ENCODE data around the gene SLC38A8.

SLC38A8 gene

GRCh38 chr16:83974475-83974874 is 68.1 kb downstream of the SLC38A8 start:
- Histone ChIP-seq H3K27me3 (ENCODE audit: control insufficient read depth, insufficient read depth, low read length) (peaks cover 8% of the 10 kb centered on the region), H3K4me3 (ENCODE audit: low read length) (no peak overlapping the region), H3K4me1 (ENCODE audit: control insufficient read depth, insufficient read depth, low read length) (no peaks in the 10 kb centered on the region), H3K36me3 (ENCODE audit: control insufficient read depth, insufficient read depth, low read length) (no peaks in the 10 kb centered on the region), H3K9ac (ENCODE audit: low read length) (no peak overlapping the region), H3K27ac (ENCODE audit: low read depth, low read length) (no peak overlapping the region)

- no peaks in the 10 kb centered on the region for H3K4me1 ChIP-seq (ENCODE audit: control insufficient read depth, insufficient read depth, low read length)
- no peak overlapping the region for H3K4me3 ChIP-seq (ENCODE audit: low read length)
- no peak overlapping the region for H3K27ac ChIP-seq (ENCODE audit: low read depth, low read length)
- H3K9ac ChIP-seq (ENCODE audit: low read length): no peak overlapping the region
- H3K36me3 ChIP-seq (ENCODE audit: control insufficient read depth, insufficient read depth, low read length): no peaks in the 10 kb centered on the region
- H3K27me3 ChIP-seq (ENCODE audit: control insufficient read depth, insufficient read depth, low read length): peaks cover 8% of the 10 kb centered on the region
These were observed 68.8 kb downstream of the SLC38A8 start for GRCh38 chr16:83973581-83974385.

- Histone ChIP-seq H3K27ac (ENCODE audit: low read depth, low read length) (no peak overlapping the region), H3K9ac (ENCODE audit: low read length) (no peak overlapping the region), H3K36me3 (ENCODE audit: control insufficient read depth, insufficient read depth, low read length) (no peaks in the 10 kb centered on the region), H3K4me1 (ENCODE audit: control insufficient read depth, insufficient read depth, low read length) (no peaks in the 10 kb centered on the region), H3K27me3 (ENCODE audit: control insufficient read depth, insufficient read depth, low read length) (peaks cover 8% of the 10 kb centered on the region), H3K4me3 (ENCODE audit: low read length) (no peak overlapping the region)
These were observed 69.5 kb downstream of the SLC38A8 start for GRCh38 chr16:83973077-83973476.

GRCh38 chr16:83972256-83973008 is 70.2 kb downstream of the SLC38A8 start:
- H3K4me3 ChIP-seq (ENCODE audit: low read length): no peak overlapping the region
- H3K27ac ChIP-seq (ENCODE audit: low read depth, low read length): no peak overlapping the region
- H3K9ac ChIP-seq (ENCODE audit: low read length): no peak overlapping the region
- H3K36me3 ChIP-seq (ENCODE audit: control insufficient read depth, insufficient read depth, low read length): no peaks in the 10 kb centered on the region
- H3K27me3 ChIP-seq (ENCODE audit: control insufficient read depth, insufficient read depth, low read length): peaks cover 8% of the 10 kb centered on the region
- no peaks in the 10 kb centered on the region for H3K4me1 ChIP-seq (ENCODE audit: control insufficient read depth, insufficient read depth, low read length)

- Histone ChIP-seq H3K4me1 (ENCODE audit: control insufficient read depth, insufficient read depth, low read length) (no peaks in the 10 kb centered on the region), H3K9ac (ENCODE audit: low read length) (no peak overlapping the region), H3K27ac (ENCODE audit: low read depth, low read length) (no peak overlapping the region)
These were observed 71.1 kb downstream of the SLC38A8 start for GRCh38 chr16:83971165-83972130.

GRCh38 chr16:83970430-83970815 is 72.2 kb downstream of the SLC38A8 start:
- Histone ChIP-seq H3K27ac (ENCODE audit: low read depth, low read length) (no peak overlapping the region), H3K27me3 (ENCODE audit: control insufficient read depth, insufficient read depth, low read length) (peaks cover 8% of the 10 kb centered on the region), H3K4me3 (ENCODE audit: low read length) (no peak overlapping the region), H3K36me3 (ENCODE audit: control insufficient read depth, insufficient read depth, low read length) (no peaks in the 10 kb centered on the region), H3K4me1 (ENCODE audit: control insufficient read depth, insufficient read depth, low read length) (no peaks in the 10 kb centered on the region), H3K9ac (ENCODE audit: low read length) (no peak overlapping the region)

More at GRCh38 chr16:83971165-83972130, 71.1 kb downstream of the SLC38A8 start:
- Histone ChIP-seq H3K36me3 (ENCODE audit: control insufficient read depth, insufficient read depth, low read length) (no peaks in the 10 kb centered on the region), H3K27me3 (ENCODE audit: control insufficient read depth, insufficient read depth, low read length) (peaks cover 8% of the 10 kb centered on the region), H3K4me3 (ENCODE audit: low read length) (no peak overlapping the region)

GRCh38 chr16:83969771-83970429 is 72.7 kb downstream of the SLC38A8 start:
- no peak overlapping the region for H3K27ac ChIP-seq (ENCODE audit: low read depth, low read length)
- H3K27me3 ChIP-seq (ENCODE audit: control insufficient read depth, insufficient read depth, low read length): peaks cover 4% of the 10 kb centered on the region
- H3K4me1 ChIP-seq (ENCODE audit: control insufficient read depth, insufficient read depth, low read length): no peaks in the 10 kb centered on the region
- H3K4me3 ChIP-seq (ENCODE audit: low read length): no peak overlapping the region
- no peaks in the 10 kb centered on the region for H3K36me3 ChIP-seq (ENCODE audit: control insufficient read depth, insufficient read depth, low read length)
- no peak overlapping the region for H3K9ac ChIP-seq (ENCODE audit: low read length)

GRCh38 chr16:83968891-83969649 is 73.5 kb downstream of the SLC38A8 start:
- peaks cover 4% of the 10 kb centered on the region for H3K27me3 ChIP-seq (ENCODE audit: control insufficient read depth, insufficient read depth, low read length)
- no peak overlapping the region for H3K27ac ChIP-seq (ENCODE audit: low read depth, low read length)
- H3K4me1 ChIP-seq (ENCODE audit: control insufficient read depth, insufficient read depth, low read length): no peaks in the 10 kb centered on the region
- H3K36me3 ChIP-seq (ENCODE audit: control insufficient read depth, insufficient read depth, low read length): no peaks in the 10 kb centered on the region
- H3K4me3 ChIP-seq (ENCODE audit: low read length): no peak overlapping the region
- no peak overlapping the region for H3K9ac ChIP-seq (ENCODE audit: low read length)

GRCh38 chr16:83968306-83968851 is 74.2 kb downstream of the SLC38A8 start:
- Histone ChIP-seq H3K27me3 (ENCODE audit: control insufficient read depth, insufficient read depth, low read length) (peaks cover 4% of the 10 kb centered on the region), H3K4me1 (ENCODE audit: control insufficient read depth, insufficient read depth, low read length) (no peaks in the 10 kb centered on the region), H3K36me3 (ENCODE audit: control insufficient read depth, insufficient read depth, low read length) (peaks cover under 1% of the 10 kb centered on the region), H3K9ac (ENCODE audit: low read length) (no peak overlapping the region), H3K4me3 (ENCODE audit: low read length) (no peak overlapping the region), H3K27ac (ENCODE audit: low read depth, low read length) (no peak overlapping the region)

- peaks cover 5% of the 10 kb centered on the region for H3K36me3 ChIP-seq (ENCODE audit: control insufficient read depth, insufficient read depth, low read length)
- no peak within 1 kb of the TSS for H3K4me3 ChIP-seq (ENCODE audit: low read length)
- peaks cover 4% of the 10 kb centered on the region for H3K27me3 ChIP-seq (ENCODE audit: control insufficient read depth, insufficient read depth, low read length)
- no peak within 1 kb of the TSS for H3K27ac ChIP-seq (ENCODE audit: low read depth, low read length)
- no peaks in the 10 kb centered on the region for H3K4me1 ChIP-seq (ENCODE audit: control insufficient read depth, insufficient read depth, low read length)
- H3K9ac ChIP-seq (ENCODE audit: low read length): no peak within 1 kb of the TSS
These were observed 74.7 kb downstream of the SLC38A8 start, which contains the start of gene NECAB2 for GRCh38 chr16:83967838-83968305. NECAB2 (plus strand) TSS chr16:83968244; CDS start chr16:83968649, 405 bp downstream.

GRCh38 chr16:83967091-83967490 is 75.5 kb downstream of the SLC38A8 start:
- H3K9ac ChIP-seq (ENCODE audit: low read length): no peak overlapping the region
- H3K36me3 ChIP-seq (ENCODE audit: control insufficient read depth, insufficient read depth, low read length): peaks cover 5% of the 10 kb centered on the region
- H3K27me3 ChIP-seq (ENCODE audit: control insufficient read depth, insufficient read depth, low read length): peaks cover 4% of the 10 kb centered on the region
- no peak overlapping the region for H3K4me3 ChIP-seq (ENCODE audit: low read length)
- no peaks in the 10 kb centered on the region for H3K4me1 ChIP-seq (ENCODE audit: control insufficient read depth, insufficient read depth, low read length)
- H3K27ac ChIP-seq (ENCODE audit: low read depth, low read length): no peak overlapping the region
